GM21529 (cell line): ENCODE measurements around the gene CTBP2.

Experiments
- ATAC-seq: cut with Tn5 transposase; IDR thresholded peaks from one replicate; pipeline ENCODE4 v1.9.1; 2021; ENCODE audit not compliant: unreplicated experiment

The CTBP2 gene

GRCh38 chr10:125128397-125129075 lies 31.8 kb downstream of the CTBP2 start:
- no peak for ATAC-seq

DNA sequence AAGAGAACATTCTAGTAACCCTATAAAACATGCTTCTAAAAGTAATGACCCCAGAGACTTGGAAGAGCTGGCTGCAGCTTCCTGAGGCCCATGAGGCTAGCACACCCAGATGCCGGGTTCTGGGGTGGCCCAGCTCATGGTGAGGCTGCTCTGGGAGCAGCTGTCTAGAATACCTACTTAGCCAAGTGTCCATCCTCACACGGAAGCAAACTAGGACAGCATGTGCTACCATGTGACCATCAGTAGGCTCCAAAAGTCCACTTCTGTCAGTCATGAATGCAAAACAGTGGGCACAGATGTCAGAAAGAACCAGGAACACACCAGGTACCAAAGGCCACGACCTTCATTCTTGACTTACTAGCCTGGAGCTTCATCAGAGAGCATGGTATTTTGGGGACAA lies 32.4 kb downstream of the CTBP2 start:
- ATAC-seq: no peak

DNA sequence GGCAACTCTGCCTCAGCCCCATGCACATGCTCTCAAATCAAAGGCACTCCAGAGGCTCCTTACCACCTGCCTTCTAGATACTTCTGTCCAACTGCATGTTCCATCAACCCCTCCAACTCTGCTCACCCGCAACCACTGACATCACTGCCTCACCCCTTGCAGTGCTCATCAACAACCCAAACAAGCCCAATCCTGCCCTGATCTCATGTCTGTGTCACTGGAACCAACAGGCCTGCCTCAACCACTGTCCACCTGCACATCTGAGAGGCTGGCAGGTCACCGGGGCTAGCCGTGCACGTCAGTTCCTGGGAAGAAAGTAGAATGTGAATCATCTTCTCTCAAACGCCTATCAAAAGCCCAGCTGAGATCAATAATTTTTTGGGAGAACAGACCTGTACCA lies 33.3 kb downstream of the CTBP2 start:
- ATAC-seq: no peak

GRCh38 chr10:125125951-125126735 lies 34.2 kb downstream of the CTBP2 start:
- ATAC-seq: no peak

- ATAC-seq: no peak
Observed at GRCh38 chr10:125124907-125125306, 35.5 kb downstream of the CTBP2 start.

DNA sequence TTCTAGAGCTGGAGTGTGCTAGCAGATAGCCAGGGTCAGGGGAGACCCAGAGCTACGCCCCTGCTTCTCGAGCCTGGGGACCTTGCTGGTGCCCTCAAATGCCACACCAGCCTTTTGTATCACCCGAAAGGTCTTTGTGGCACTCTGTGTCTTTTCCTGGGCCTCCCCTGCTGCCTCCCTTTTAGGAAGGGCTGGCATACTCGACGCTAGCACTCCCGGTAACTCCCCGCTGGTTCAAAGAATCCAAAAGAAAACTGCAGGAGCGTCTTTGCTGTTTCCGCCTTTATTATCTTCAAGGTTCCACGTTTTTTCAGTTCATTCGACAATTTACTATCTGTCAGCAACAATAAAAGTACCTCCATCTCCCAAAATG lies 36.3 kb downstream of the CTBP2 start:
- no peak for ATAC-seq

DNA sequence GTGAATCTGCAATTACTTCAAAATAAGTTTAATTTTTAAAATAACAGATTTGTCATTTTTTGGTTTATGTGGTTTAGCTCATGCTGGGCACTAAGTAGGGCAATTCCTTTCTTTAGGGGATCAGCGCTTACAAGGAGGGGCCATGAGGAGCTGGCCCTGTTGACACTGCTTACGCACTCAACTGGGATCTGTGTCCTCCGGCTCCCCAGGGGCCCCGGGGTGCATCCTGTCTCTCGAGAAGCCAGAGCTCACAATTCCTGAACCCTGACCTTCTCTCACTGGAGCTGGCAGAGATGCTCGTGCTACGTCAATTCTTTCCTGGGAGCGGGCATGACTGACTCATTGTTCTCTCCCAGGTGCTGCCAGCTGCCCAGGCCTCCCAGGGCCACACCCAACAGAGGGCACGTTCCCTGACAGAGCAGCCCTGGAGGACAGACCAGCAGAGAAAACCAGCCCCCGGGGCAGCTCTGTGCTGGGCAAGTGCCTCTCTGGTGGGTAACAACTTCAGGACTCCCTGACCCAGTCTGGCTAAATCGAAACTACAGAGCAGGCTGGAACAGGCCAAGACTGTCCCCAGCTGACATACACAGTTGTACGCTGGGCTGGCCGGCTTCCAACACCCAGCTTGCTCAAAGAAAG lies 36.8 kb downstream of the CTBP2 start:
- no peak for ATAC-seq

GRCh38 chr10:125122566-125122965 lies 37.8 kb downstream of the CTBP2 start:
- no peak for ATAC-seq

DNA sequence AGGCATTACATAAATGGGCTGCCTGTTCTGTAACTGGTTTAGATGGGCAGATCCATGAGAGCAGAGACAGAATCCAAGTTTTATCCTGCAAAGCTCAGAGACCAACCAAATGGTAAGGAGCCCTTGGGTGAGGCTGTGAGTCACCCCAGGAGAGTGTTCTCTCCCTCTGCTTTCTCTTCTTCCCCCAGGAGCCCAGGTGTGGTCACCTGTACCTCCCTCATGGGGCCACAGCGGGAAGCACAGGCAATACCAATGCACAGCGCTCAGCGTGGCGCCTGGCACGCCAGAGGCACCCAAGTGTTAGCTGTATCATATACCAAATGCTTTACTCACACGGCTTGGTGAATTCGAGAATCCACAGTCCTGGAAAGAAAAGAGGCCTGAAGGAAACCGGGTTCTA lies 39.4 kb downstream of the CTBP2 start:
- ATAC-seq: no peak

GRCh38 chr10:125120053-125120710 lies 40.2 kb downstream of the CTBP2 start:
- ATAC-seq: no peak

DNA sequence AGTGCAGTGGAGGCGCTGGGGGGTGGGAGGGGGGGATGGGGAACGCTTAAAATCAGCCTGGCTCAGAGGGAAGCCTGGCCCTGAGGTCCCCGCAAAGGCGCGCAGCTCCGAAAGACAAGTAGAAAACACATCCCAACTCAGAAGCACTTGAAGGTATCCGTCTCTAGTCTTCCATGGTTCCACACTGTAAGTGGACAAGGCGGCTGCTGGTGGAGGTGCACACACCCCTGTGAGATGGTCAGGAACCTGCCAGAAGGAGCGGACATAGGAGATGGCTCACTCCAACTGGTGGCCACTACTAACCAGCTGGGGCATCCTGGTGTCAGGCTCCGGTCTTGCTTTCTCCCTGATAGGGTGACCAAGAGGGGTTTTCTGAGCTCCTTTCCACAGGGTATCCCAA lies 41.7 kb downstream of the CTBP2 start:
- ATAC-seq: no peak

GRCh38 chr10:125118011-125118611 lies 42.3 kb downstream of the CTBP2 start:
- ATAC-seq: no peak

GRCh38 chr10:125116652-125117310 lies 43.6 kb downstream of the CTBP2 start:
- no peak for ATAC-seq

DNA sequence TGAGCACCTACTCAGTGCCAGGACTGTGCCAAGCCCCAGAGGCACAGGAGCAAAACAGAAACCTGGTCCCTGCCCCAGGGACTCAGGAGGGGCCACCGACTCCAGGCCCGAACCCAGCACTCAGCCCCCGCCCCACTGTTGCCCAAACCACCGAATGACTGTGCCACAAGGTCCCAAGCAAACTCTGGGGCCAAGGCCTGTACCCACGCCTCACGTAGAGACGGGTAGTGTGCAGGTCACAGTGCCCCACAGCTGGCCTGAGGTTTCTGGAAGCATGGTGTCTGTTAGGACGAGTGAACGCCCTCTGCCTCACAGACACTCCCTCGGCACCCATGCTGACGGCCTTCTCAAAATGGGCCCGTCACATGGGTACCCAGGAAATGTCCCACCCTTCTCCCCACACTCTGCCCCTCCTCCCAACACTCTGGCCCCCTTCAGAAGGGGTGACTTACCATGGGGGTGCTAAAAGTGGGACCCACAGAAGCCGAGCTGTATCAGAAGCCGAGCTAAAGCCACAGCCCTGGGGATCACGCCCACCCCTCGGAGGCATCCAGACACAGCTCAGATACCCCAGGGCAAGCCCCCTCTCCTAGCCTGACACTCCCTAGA lies 44.2 kb downstream of the CTBP2 start:
- ATAC-seq: no peak

DNA sequence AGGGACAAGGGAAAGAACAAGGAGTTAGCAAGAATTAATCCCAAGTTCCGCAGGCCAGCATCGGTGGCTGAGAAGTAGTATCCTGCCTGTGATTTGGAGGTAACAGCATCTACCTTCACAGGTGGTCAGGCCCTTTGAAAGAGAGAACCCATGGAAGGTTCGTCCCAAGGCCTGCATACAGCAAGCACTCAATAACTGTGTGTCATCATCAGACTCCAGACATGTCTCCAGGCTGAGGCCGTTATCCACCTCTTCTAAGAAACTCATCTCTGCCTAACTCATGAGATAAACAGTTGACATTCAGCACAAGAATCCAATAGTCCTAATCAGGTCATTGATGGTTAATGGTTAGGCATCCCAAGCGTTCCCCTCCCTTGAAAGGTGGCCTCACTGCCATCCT lies 45.0 kb downstream of the CTBP2 start:
- no peak for ATAC-seq

DNA sequence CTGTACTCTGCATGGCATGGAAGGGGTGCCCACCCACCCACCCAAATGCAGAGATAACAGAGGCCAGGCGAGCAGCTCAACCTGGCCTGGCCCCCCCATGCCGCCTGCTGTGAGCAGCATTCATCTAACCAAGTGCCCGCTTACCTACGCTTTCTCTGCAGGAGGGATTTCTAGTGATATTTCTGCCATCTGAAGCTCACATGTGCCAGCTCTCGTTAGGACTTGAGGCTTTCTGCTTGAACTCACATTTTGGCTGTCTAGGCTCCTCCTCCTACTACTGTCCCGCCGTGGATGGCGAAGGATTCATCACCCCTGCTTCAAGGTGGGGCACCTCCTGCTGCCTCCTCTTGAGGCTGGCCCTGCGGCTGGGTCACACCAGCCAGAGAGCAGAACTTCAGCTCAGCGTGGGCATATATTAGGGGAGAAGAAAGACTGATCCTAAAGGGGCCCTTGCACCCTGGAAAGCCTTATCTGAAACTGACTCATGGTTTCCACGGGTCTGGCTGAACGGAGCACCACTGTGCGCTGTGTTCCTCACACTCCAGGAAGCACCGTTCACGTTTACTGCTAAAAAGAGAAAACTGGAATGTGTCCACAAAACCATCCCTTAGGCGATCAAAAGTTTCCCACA lies 45.5 kb downstream of the CTBP2 start:
- ATAC-seq: no peak

DNA sequence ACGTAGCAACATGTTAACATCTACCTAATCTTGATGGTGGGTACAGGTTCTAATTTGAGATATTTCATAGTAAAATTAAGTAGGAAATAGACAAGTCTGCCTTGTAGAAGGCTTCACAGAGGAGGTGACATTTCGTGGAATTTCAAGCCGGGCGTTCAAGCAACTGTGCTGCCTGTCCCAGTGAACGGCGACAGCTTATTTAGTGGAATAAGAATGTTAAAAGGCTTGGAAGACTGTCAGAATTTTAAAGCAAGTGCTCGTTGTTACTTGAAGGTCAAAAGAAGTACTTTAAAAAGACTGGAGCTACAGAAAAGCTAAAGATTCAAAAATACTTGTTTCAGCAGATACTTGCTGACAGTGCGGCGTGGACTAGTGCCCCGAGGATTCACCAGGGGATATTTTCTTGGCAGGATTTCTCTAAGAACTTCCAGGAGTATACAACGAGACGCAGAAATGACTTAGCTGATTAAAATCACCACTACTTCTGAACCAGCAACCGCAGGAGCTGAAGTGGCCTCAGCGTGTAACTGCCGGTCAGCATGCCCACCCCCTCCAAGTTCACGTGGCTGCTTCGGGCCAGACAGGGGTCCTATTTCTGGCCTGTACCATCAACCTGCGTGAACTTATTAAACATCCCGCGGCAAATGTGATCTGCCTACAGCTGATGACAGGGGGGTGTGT lies 46.5 kb downstream of the CTBP2 start:
- no peak for ATAC-seq

- no peak for ATAC-seq
Observed at GRCh38 chr10:125112697-125113494, 47.5 kb downstream of the CTBP2 start.
